Suprapubic skin (tissue), 4 donors: ENCODE results near the gene STARD9.
"Not testable (repeated sequence)": the region's sequence is repeated elsewhere in the genome, so short reads cannot be mapped to it uniquely, and the experiment has no call there.

Experiments used
- EP300 ChIP-seq: sonication (generic); formaldehyde crosslinking; IDR thresholded peaks from one replicate; pipeline ENCODE4 v1.6.1; 2017; ENCODE audit warnings: antibody characterized with exemption
- POLR2A ChIP-seq, 2 donors: fragments of 450-650 bp; IDR thresholded peaks; one replicate each; pipeline ENCODE4 v1.6.1; 2017; ENCODE audit warnings: antibody characterized with exemption in 2 of 2, mild to moderate bottlenecking in 2 of 2, moderate library complexity in 2 of 2
- POLR2AphosphoS5 ChIP-seq, 3 donors: sonication (generic); formaldehyde crosslinking; IDR thresholded peaks; one replicate each; pipeline ENCODE4 v1.6.1; 2017; ENCODE audit warnings: antibody characterized with exemption in 3 of 3
- TF ChIP-seq, protein P1 (sequence below), 2 donors: fragments of 200-600 bp in 1 of 2; fragments of 450-650 bp in 1 of 2; sonication (generic) in 1 of 2; IDR thresholded peaks; one replicate each; pipeline ENCODE4 v1.5.1; 2016 to 2019; ENCODE audit warnings: antibody characterized with exemption in 2 of 2, mild to moderate bottlenecking in 1 of 2, moderate library complexity in 1 of 2

DNA sequence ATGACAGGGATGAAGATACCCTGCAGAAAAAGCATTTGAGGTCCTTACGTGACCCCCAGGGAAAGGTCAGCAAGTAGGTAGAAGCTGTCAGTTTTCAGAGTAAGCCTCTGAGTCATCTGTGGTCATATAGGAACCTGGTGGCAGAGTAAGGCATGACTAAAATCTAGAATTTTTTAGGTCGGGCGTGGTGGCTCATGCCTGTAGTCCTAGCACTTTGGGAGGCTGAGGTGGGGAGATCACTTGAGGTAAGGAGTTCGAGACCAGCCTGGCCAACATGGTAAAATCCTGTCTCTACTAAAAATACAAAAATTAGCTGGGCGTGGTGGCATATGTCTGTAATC lies 104.7 kb downstream of the STARD9 start:
- TF ChIP-seq, protein P1, sequence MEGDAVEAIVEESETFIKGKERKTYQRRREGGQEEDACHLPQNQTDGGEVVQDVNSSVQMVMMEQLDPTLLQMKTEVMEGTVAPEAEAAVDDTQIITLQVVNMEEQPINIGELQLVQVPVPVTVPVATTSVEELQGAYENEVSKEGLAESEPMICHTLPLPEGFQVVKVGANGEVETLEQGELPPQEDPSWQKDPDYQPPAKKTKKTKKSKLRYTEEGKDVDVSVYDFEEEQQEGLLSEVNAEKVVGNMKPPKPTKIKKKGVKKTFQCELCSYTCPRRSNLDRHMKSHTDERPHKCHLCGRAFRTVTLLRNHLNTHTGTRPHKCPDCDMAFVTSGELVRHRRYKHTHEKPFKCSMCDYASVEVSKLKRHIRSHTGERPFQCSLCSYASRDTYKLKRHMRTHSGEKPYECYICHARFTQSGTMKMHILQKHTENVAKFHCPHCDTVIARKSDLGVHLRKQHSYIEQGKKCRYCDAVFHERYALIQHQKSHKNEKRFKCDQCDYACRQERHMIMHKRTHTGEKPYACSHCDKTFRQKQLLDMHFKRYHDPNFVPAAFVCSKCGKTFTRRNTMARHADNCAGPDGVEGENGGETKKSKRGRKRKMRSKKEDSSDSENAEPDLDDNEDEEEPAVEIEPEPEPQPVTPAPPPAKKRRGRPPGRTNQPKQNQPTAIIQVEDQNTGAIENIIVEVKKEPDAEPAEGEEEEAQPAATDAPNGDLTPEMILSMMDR (IDR thresholded peaks at IDR 0.05): not testable (repeated sequence)
- TF ChIP-seq POLR2AphosphoS5 (IDR thresholded peaks at IDR 0.05); POLR2A (IDR thresholded peaks at IDR 0.05); EP300: not testable (repeated sequence)
